Panc1 (cell line): ENCODE results near the gene GSC2. TPM values are rescaled to one million over a fixed set of nuclear protein-coding genes. Genes with fewer than 3 reads are reported as not detected.
"Not testable (repeated sequence)": the region's sequence is repeated elsewhere in the genome, so short reads cannot be mapped to it uniquely, and the experiment has no call there.

ENCODE experiments used
- ATAC-seq: fragments of 200-7000 bp; cut with Tn5 transposase; 2 replicates; pipeline ENCODE4 v1.9.1; 2020; ENCODE audit warnings: mild to moderate bottlenecking, moderate library complexity
- BruUV-seq: library from RNA; stranded (reverse); fragments of 400-500 nt; replicated peaks from 2 replicates; lab custom pipeline; 2021; lab: Mats Ljungman, UMichigan
- CTCF ChIA-PET: fragments of 300-600 bp; sonication (Branson Sonifier 250); formaldehyde crosslinking; loops from one replicate; lab custom pipeline; 2022; ENCODE audit warnings: antibody characterized with exemption; lab: Charles Lee
- POLR2A ChIA-PET: fragments of 300-600 bp; sonication (Branson Sonifier 250); formaldehyde crosslinking; loops from one replicate; lab custom pipeline; 2022; ENCODE audit warnings: antibody characterized with exemption; lab: Charles Lee
- DNase-seq: peaks from one replicate; pipeline ENCODE4 v3.0.0-alpha.2; 2010; ENCODE audit warnings: low read depth, low spot score
- H3K27ac ChIP-seq: 2 replicates; pipeline ENCODE4 v1.5.1; 2011; ENCODE audit warnings: mild to moderate bottlenecking, low read length, inconsistent platforms
- H3K27me3 ChIP-seq: fragments of 200-500 bp; sonication (Bioruptor generic); 2 replicates; pipeline ENCODE4 v1.6.0; 2014; ENCODE audit warnings: low read length, inconsistent platforms; ENCODE audit not compliant: control insufficient read depth, insufficient read depth
- H3K36me3 ChIP-seq: fragments of 200-500 bp; sonication (Bioruptor generic); 2 replicates; pipeline ENCODE4 v1.5.1; 2014; ENCODE audit warnings: inconsistent platforms, mild to moderate bottlenecking, low read length, moderate library complexity; ENCODE audit not compliant: control insufficient read depth, insufficient read depth
- H3K4me1 ChIP-seq: 2 replicates; pipeline ENCODE4 v1.5.1; 2011; ENCODE audit warnings: inconsistent platforms, mild to moderate bottlenecking, low read length, moderate library complexity; ENCODE audit not compliant: control insufficient read depth, insufficient read depth
- H3K4me3 ChIP-seq, 2 experiments: 2 replicates each; pipeline ENCODE4 v1.5.1; 2011 to 2012; ENCODE audit warnings: low read depth in 2 of 2, low read length in 2 of 2, mild to moderate bottlenecking in 2 of 2, inconsistent platforms in 1 of 2, moderate library complexity in 1 of 2
- H3K9me3 ChIP-seq: fragments of 200-500 bp; sonication (Bioruptor generic); 2 replicates; pipeline ENCODE4 v1.5.1; 2014; ENCODE audit warnings: low read depth, mild to moderate bottlenecking, inconsistent platforms, low read length, moderate library complexity; ENCODE audit not compliant: control insufficient read depth, insufficient read depth
- CTCF ChIP-seq: fragments of 450-650 bp; IDR thresholded peaks from 2 replicates; pipeline ENCODE4 v1.5.1; 2017; ENCODE audit warnings: mild to moderate bottlenecking
- POLR2AphosphoS5 ChIP-seq: IDR thresholded peaks from 2 replicates; pipeline ENCODE4 v1.6.1; 2012; ENCODE audit warnings: mild to moderate bottlenecking, low read depth, low read length, moderate library complexity
- SIN3A ChIP-seq: IDR thresholded peaks from 2 replicates; pipeline ENCODE4 v1.6.1; 2012; ENCODE audit warnings: low read depth, mild to moderate bottlenecking, low read length, moderate library complexity, borderline replicate concordance; ENCODE audit not compliant: insufficient read depth
- TCF7L2 ChIP-seq: IDR thresholded peaks from 2 replicates; pipeline ENCODE4 v1.6.1; 2011; ENCODE audit warnings: mild to moderate bottlenecking, low read depth, low read length, inconsistent platforms
- in situ Hi-C: cut with HindIII; loops from 2 replicates; pipeline ENCODE4 v1.10.0; 2016; ENCODE audit warnings: low sequenced_read_pairs, low pct_unique_long_range_greater_than_20kb
- intact Hi-C: fragments of 100-400 bp; cut with micrococcal nuclease; formaldehyde crosslinking; loops from one replicate; pipeline ENCODE4 v1.10.0; 2022; ENCODE audit not compliant: unreplicated experiment
- total RNA-seq: library from RNA; stranded (reverse); gene quantifications from one replicate; pipeline ENCODE4 v1.2.1, GENCODE V29; 2021; ENCODE audit not compliant: unreplicated experiment
- TF ChIP-seq, protein P1 (sequence below), 2 experiments: IDR thresholded peaks; 2 replicates each; pipeline ENCODE4 v1.6.1; 2011 to 2012; ENCODE audit warnings: low read depth in 2 of 2, control low read depth in 1 of 2, low read length in 1 of 2, mild to moderate bottlenecking in 1 of 2, moderate library complexity in 1 of 2; ENCODE audit not compliant: insufficient read depth in 1 of 2

GSC2 gene
- total RNA-seq, 1 experiment from 2014 or later = 0.23 TPM

GRCh38 chr22:19164425-19164824 is 14.3 kb upstream of the GSC2 start:
- H3K27me3 ChIP-seq = no peaks in the 10 kb centered on the region; the same call in 1 of the 2 replicates
- ATAC-seq (no peak), DNase-seq (no peak)
- H3K4me3 ChIP-seq = no peak overlapping the region
- no peaks in the 10 kb centered on the region for H3K36me3 ChIP-seq
- H3K4me1 ChIP-seq = no peaks in the 10 kb centered on the region
- BruUV-seq = no TSS peak
- intact Hi-C loops (no loop called here), in situ Hi-C loops (no loop called here)
- H3K27ac ChIP-seq = no peak overlapping the region
- TF ChIP-seq POLR2AphosphoS5 (no peak), SIN3A (no peak), CTCF (no peak), TCF7L2 (no peak)
- TF ChIP-seq, protein P1, sequence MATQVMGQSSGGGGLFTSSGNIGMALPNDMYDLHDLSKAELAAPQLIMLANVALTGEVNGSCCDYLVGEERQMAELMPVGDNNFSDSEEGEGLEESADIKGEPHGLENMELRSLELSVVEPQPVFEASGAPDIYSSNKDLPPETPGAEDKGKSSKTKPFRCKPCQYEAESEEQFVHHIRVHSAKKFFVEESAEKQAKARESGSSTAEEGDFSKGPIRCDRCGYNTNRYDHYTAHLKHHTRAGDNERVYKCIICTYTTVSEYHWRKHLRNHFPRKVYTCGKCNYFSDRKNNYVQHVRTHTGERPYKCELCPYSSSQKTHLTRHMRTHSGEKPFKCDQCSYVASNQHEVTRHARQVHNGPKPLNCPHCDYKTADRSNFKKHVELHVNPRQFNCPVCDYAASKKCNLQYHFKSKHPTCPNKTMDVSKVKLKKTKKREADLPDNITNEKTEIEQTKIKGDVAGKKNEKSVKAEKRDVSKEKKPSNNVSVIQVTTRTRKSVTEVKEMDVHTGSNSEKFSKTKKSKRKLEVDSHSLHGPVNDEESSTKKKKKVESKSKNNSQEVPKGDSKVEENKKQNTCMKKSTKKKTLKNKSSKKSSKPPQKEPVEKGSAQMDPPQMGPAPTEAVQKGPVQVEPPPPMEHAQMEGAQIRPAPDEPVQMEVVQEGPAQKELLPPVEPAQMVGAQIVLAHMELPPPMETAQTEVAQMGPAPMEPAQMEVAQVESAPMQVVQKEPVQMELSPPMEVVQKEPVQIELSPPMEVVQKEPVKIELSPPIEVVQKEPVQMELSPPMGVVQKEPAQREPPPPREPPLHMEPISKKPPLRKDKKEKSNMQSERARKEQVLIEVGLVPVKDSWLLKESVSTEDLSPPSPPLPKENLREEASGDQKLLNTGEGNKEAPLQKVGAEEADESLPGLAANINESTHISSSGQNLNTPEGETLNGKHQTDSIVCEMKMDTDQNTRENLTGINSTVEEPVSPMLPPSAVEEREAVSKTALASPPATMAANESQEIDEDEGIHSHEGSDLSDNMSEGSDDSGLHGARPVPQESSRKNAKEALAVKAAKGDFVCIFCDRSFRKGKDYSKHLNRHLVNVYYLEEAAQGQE (IDR thresholded peaks at IDR 0.05; ENCODE audit: insufficient read depth in 1 of 2, low read depth in 2 of 2, low read length in 1 of 2) = no peak
- CTCF ChIA-PET = no interaction called here
- no peaks in the 10 kb centered on the region for H3K9me3 ChIP-seq
- POLR2A ChIA-PET = interaction anchor here (0.6 kb wide), 1 partner anchor 651 kb away, joined by 3 read pairs; no protein-coding TSS in a partner anchor

GRCh38 chr22:19158649-19159048 is 8.6 kb upstream of the GSC2 start:
- H3K27ac ChIP-seq, H3K9me3 ChIP-seq, BruUV-seq, H3K4me1 ChIP-seq, in situ Hi-C loops, H3K27me3 ChIP-seq, ATAC-seq, DNase-seq, CTCF ChIA-PET, H3K4me3 ChIP-seq, POLR2A ChIA-PET, H3K36me3 ChIP-seq, intact Hi-C loops: not testable (repeated sequence)

DNA sequence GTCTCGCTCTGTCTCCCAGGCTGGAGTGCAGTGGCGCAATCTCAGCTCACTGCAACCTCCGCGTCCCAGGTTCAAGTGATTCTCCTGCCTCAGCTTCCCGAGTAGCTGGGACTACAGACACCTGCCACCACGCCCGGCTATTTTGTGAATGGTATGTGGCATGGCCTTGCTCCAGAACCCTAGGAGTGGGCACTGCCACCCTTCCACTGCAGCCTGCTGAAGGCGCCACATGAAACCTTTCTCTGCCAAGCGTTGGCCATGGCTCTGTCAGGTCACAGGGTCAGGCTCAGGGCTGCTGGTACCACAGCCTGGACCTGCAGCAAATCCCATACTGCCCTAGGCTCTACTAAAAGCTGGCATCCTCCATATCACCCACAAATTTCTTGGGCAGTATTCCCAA is 6.0 kb upstream of the GSC2 start:
- BruUV-seq, H3K27ac ChIP-seq, DNase-seq, H3K4me3 ChIP-seq, intact Hi-C loops, ATAC-seq, H3K27me3 ChIP-seq, H3K36me3 ChIP-seq, in situ Hi-C loops, CTCF ChIA-PET, H3K4me1 ChIP-seq, H3K9me3 ChIP-seq, POLR2A ChIA-PET: not testable (repeated sequence)
